ENCODE measurements around the gene ABCA1. TPM values are rescaled to one million over a fixed set of nuclear protein-coding genes. Genes with fewer than 3 reads are reported as not detected.

ABCA1 gene
- total and polyA plus RNA-seq, 4 donors: 10.2 to 43.0 (median 27.8) TPM

GRCh38 chr9:104854613-104855012 lies 73.3 kb downstream of the ABCA1 start:
- H3K4me3 ChIP-seq (ENCODE audit: low read depth, low read length): no peak overlapping the region
- no peaks in the 10 kb centered on the region for H3K9me3 ChIP-seq (ENCODE audit: control insufficient read depth, insufficient read depth, low read length)
- DNase-seq (ENCODE audit: low read depth in 4 of 6, low spot score in 6 of 6): no peak
- 100% methylated on average over 1 of the region's 1 CpG for WGBS (ENCODE audit: insufficient coverage)
- H3K27ac ChIP-seq (ENCODE audit: low read depth, low read length): no peak overlapping the region
- no peaks in the 10 kb centered on the region for H3K27me3 ChIP-seq (ENCODE audit: control insufficient read depth, insufficient read depth, low read length)
- peaks cover 2% of the 10 kb centered on the region for H3K36me3 ChIP-seq (ENCODE audit: control insufficient read depth, insufficient read depth, low read length)
- peaks cover 3% of the 10 kb centered on the region for H3K4me1 ChIP-seq (ENCODE audit: control insufficient read depth, insufficient read depth, low read length)

- Histone ChIP-seq H3K27ac (ENCODE audit: low read depth, low read length) (no peak overlapping the region), H3K4me3 (ENCODE audit: low read depth, low read length) (no peak overlapping the region), H3K27me3 (ENCODE audit: control insufficient read depth, insufficient read depth, low read length) (no peaks in the 10 kb centered on the region), H3K9me3 (ENCODE audit: control insufficient read depth, insufficient read depth, low read length) (no peaks in the 10 kb centered on the region), H3K36me3 (ENCODE audit: control insufficient read depth, insufficient read depth, low read length) (peaks cover 2% of the 10 kb centered on the region), H3K4me1 (ENCODE audit: control insufficient read depth, insufficient read depth, low read length) (peaks cover 3% of the 10 kb centered on the region)
- DNase-seq (ENCODE audit: low read depth in 4 of 6, low spot score in 6 of 6): no peak
These were observed 74.3 kb downstream of the ABCA1 start for GRCh38 chr9:104853683-104854082.

GRCh38 chr9:104853159-104853558 lies 74.8 kb downstream of the ABCA1 start:
- WGBS (ENCODE audit: insufficient coverage): 100% methylated on average over 3 of the region's 4 CpGs
- DNase-seq (ENCODE audit: low read depth in 4 of 6, low spot score in 6 of 6): no peak
- peaks cover 2% of the 10 kb centered on the region for H3K36me3 ChIP-seq (ENCODE audit: control insufficient read depth, insufficient read depth, low read length)
- peaks cover 3% of the 10 kb centered on the region for H3K4me1 ChIP-seq (ENCODE audit: control insufficient read depth, insufficient read depth, low read length)
- H3K27ac ChIP-seq (ENCODE audit: low read depth, low read length): no peak overlapping the region
- H3K9me3 ChIP-seq (ENCODE audit: control insufficient read depth, insufficient read depth, low read length): no peaks in the 10 kb centered on the region
- no peaks in the 10 kb centered on the region for H3K27me3 ChIP-seq (ENCODE audit: control insufficient read depth, insufficient read depth, low read length)
- H3K4me3 ChIP-seq (ENCODE audit: low read depth, low read length): no peak overlapping the region

- no peaks in the 10 kb centered on the region for H3K9me3 ChIP-seq (ENCODE audit: control insufficient read depth, insufficient read depth, low read length)
- peaks cover 3% of the 10 kb centered on the region for H3K4me1 ChIP-seq (ENCODE audit: control insufficient read depth, insufficient read depth, low read length)
- no peaks in the 10 kb centered on the region for H3K36me3 ChIP-seq (ENCODE audit: control insufficient read depth, insufficient read depth, low read length)
- H3K27ac ChIP-seq (ENCODE audit: low read depth, low read length): no peak overlapping the region
- no peak for DNase-seq (ENCODE audit: low read depth in 4 of 6, low spot score in 6 of 6)
- WGBS (ENCODE audit: insufficient coverage): 94% methylated on average over 2 of the region's 3 CpGs
- no peaks in the 10 kb centered on the region for H3K27me3 ChIP-seq (ENCODE audit: control insufficient read depth, insufficient read depth, low read length)
- H3K4me3 ChIP-seq (ENCODE audit: low read depth, low read length): no peak overlapping the region
These were observed 76.4 kb downstream of the ABCA1 start for GRCh38 chr9:104851546-104851920.

GRCh38 chr9:104850786-104851545 lies 77.0 kb downstream of the ABCA1 start:
- no peak for DNase-seq (ENCODE audit: low read depth in 4 of 6, low spot score in 6 of 6)
- H3K27me3 ChIP-seq (ENCODE audit: control insufficient read depth, insufficient read depth, low read length): no peaks in the 10 kb centered on the region
- no peak overlapping the region for H3K27ac ChIP-seq (ENCODE audit: low read depth, low read length)
- H3K4me1 ChIP-seq (ENCODE audit: control insufficient read depth, insufficient read depth, low read length): peaks cover 3% of the 10 kb centered on the region
- no peaks in the 10 kb centered on the region for H3K9me3 ChIP-seq (ENCODE audit: control insufficient read depth, insufficient read depth, low read length)
- H3K36me3 ChIP-seq (ENCODE audit: control insufficient read depth, insufficient read depth, low read length): no peaks in the 10 kb centered on the region
- WGBS (ENCODE audit: insufficient coverage): 83% methylated on average over 5 of the region's 6 CpGs
- no peak overlapping the region for H3K4me3 ChIP-seq (ENCODE audit: low read depth, low read length)

- Histone ChIP-seq H3K27ac (ENCODE audit: low read depth, low read length) (no peak overlapping the region), H3K4me3 (ENCODE audit: low read depth, low read length) (no peak overlapping the region), H3K27me3 (ENCODE audit: control insufficient read depth, insufficient read depth, low read length) (no peaks in the 10 kb centered on the region), H3K4me1 (ENCODE audit: control insufficient read depth, insufficient read depth, low read length) (peaks cover 3% of the 10 kb centered on the region), H3K9me3 (ENCODE audit: control insufficient read depth, insufficient read depth, low read length) (no peaks in the 10 kb centered on the region), H3K36me3 (ENCODE audit: control insufficient read depth, insufficient read depth, low read length) (no peaks in the 10 kb centered on the region)
- DNase-seq (ENCODE audit: low read depth in 4 of 6, low spot score in 6 of 6): no peak
These were observed 78.9 kb downstream of the ABCA1 start for GRCh38 chr9:104849023-104849422.

- no peak overlapping the region for H3K27ac ChIP-seq (ENCODE audit: low read depth, low read length)
- peaks cover 6% of the 10 kb centered on the region for H3K36me3 ChIP-seq (ENCODE audit: control insufficient read depth, insufficient read depth, low read length)
- no peaks in the 10 kb centered on the region for H3K4me1 ChIP-seq (ENCODE audit: control insufficient read depth, insufficient read depth, low read length)
- 100% methylated on average over 2 of the region's 3 CpGs for WGBS (ENCODE audit: insufficient coverage)
- H3K9me3 ChIP-seq (ENCODE audit: control insufficient read depth, insufficient read depth, low read length): no peaks in the 10 kb centered on the region
- no peak overlapping the region for H3K4me3 ChIP-seq (ENCODE audit: low read depth, low read length)
- no peaks in the 10 kb centered on the region for H3K27me3 ChIP-seq (ENCODE audit: control insufficient read depth, insufficient read depth, low read length)
- no peak for DNase-seq (ENCODE audit: low read depth in 4 of 6, low spot score in 6 of 6)
These were observed 83.2 kb downstream of the ABCA1 start for GRCh38 chr9:104844710-104845109.

GRCh38 chr9:104843644-104844240 lies 84.2 kb downstream of the ABCA1 start:
- Histone ChIP-seq H3K36me3 (ENCODE audit: control insufficient read depth, insufficient read depth, low read length) (peaks cover 6% of the 10 kb centered on the region), H3K4me3 (ENCODE audit: low read depth, low read length) (no peak overlapping the region), H3K9me3 (ENCODE audit: control insufficient read depth, insufficient read depth, low read length) (no peaks in the 10 kb centered on the region), H3K27ac (ENCODE audit: low read depth, low read length) (no peak overlapping the region), H3K4me1 (ENCODE audit: control insufficient read depth, insufficient read depth, low read length) (no peaks in the 10 kb centered on the region), H3K27me3 (ENCODE audit: control insufficient read depth, insufficient read depth, low read length) (no peaks in the 10 kb centered on the region)
- DNase-seq (ENCODE audit: low read depth in 4 of 6, low spot score in 6 of 6): no peak
- 50% methylated on average over 2 of the region's 4 CpGs for WGBS (ENCODE audit: insufficient coverage)

- no peaks in the 10 kb centered on the region for H3K4me1 ChIP-seq (ENCODE audit: control insufficient read depth, insufficient read depth, low read length)
- H3K27me3 ChIP-seq (ENCODE audit: control insufficient read depth, insufficient read depth, low read length): no peaks in the 10 kb centered on the region
- no peaks in the 10 kb centered on the region for H3K9me3 ChIP-seq (ENCODE audit: control insufficient read depth, insufficient read depth, low read length)
- H3K27ac ChIP-seq (ENCODE audit: low read depth, low read length): no peak overlapping the region
- no peak overlapping the region for H3K4me3 ChIP-seq (ENCODE audit: low read depth, low read length)
- H3K36me3 ChIP-seq (ENCODE audit: control insufficient read depth, insufficient read depth, low read length): peaks cover 6% of the 10 kb centered on the region
- no peak for DNase-seq (ENCODE audit: low read depth in 4 of 6, low spot score in 6 of 6)
- 70% methylated on average over 2 of the region's 2 CpGs for WGBS (ENCODE audit: insufficient coverage)
These were observed 85.3 kb downstream of the ABCA1 start for GRCh38 chr9:104842698-104843097.

- no peak for DNase-seq (ENCODE audit: low read depth in 4 of 6, low spot score in 6 of 6)
- no peak overlapping the region for H3K27ac ChIP-seq (ENCODE audit: low read depth, low read length)
- no peaks in the 10 kb centered on the region for H3K4me1 ChIP-seq (ENCODE audit: control insufficient read depth, insufficient read depth, low read length)
- H3K9me3 ChIP-seq (ENCODE audit: control insufficient read depth, insufficient read depth, low read length): no peaks in the 10 kb centered on the region
- no peak overlapping the region for H3K4me3 ChIP-seq (ENCODE audit: low read depth, low read length)
- WGBS (ENCODE audit: insufficient coverage): 58% methylated on average over 2 of the region's 7 CpGs
- no peaks in the 10 kb centered on the region for H3K27me3 ChIP-seq (ENCODE audit: control insufficient read depth, insufficient read depth, low read length)
- peaks cover 13% of the 10 kb centered on the region for H3K36me3 ChIP-seq (ENCODE audit: control insufficient read depth, insufficient read depth, low read length)
These were observed 86.3 kb downstream of the ABCA1 start for GRCh38 chr9:104841601-104842141.

Data from spinal cord (tissue), 10 donors.